Testis (tissue), 3 donors: ENCODE measurements around the gene ARFIP1. TPM values are rescaled to one million over a fixed set of nuclear protein-coding genes. Genes with fewer than 3 reads are reported as not detected.

Experiments used
- DNase-seq: peaks from one replicate; pipeline ENCODE4 v3.0.0-alpha.2; 2019
- H3K27ac ChIP-seq, 2 donors: fragments of 200-600 bp; sonication (generic); one replicate each; pipeline ENCODE4 v1.5.1; 2019
- H3K27me3 ChIP-seq: fragments of 200-600 bp; sonication (generic); one replicate; pipeline ENCODE4 v1.5.1; 2019
- H3K36me3 ChIP-seq: fragments of 200-600 bp; sonication (generic); one replicate; pipeline ENCODE4 v1.5.1; 2017; ENCODE audit warnings: low read depth; ENCODE audit errors: missing control alignments
- H3K4me1 ChIP-seq: fragments of 200-600 bp; sonication (generic); one replicate; pipeline ENCODE4 v1.5.1; 2019
- H3K4me3 ChIP-seq, 2 donors: fragments of 200-600 bp; sonication (generic); one replicate each; pipeline ENCODE4 v1.5.1; 2017 to 2019
- H3K9me3 ChIP-seq: fragments of 200-600 bp; sonication (generic); one replicate; pipeline ENCODE4 v1.5.1; 2017
- POLR2A ChIP-seq: fragments of 450-650 bp; IDR thresholded peaks from one replicate; pipeline ENCODE4 v1.6.1; 2017; ENCODE audit warnings: antibody characterized with exemption, mild to moderate bottlenecking, moderate library complexity
- WGBS, 2 donors: methylation state at CpG; one replicate each; pipeline ENCODE4 v1.1.5; 2018; 5-methylcytosine and 5-hydroxymethylcytosine counted together
- intact Hi-C: fragments of 100-400 bp; cut with DNase I; formaldehyde crosslinking; loops from one replicate; pipeline ENCODE4 v1.15.1; 2023; ENCODE audit warnings: low total_unique reads
- polyA plus RNA-seq: library from polyadenylated mRNA; stranded (reverse); fragments of 350-450 nt; fragmentation: Illumina TruSeq; extraction: RNeasy Lipid Tissue Mini Kit (QIAGEN cat#74804); gene quantifications from one replicate; pipeline ENCODE4 v1.2.3, GENCODE V29; 2014; ENCODE audit warnings: low read depth, low replicate concordance; ENCODE audit not compliant: insufficient read depth
- total RNA-seq, 2 donors: library from RNA; depleted of rRNA; stranded (reverse); fragments of >200 nt; gene quantifications; one replicate each; pipeline ENCODE4 v1.2.3, GENCODE V29; 2016
- TF ChIP-seq, protein P1 (sequence below), 3 experiments: fragments of 450-650 bp in 2 of 3; fragments of 200-600 bp in 1 of 3; sonication (generic) in 1 of 3; IDR thresholded peaks; one replicate each; pipeline ENCODE4 v1.5.1; 2016 to 2019; ENCODE audit warnings: antibody characterized with exemption in 3 of 3, mild to moderate bottlenecking in 2 of 3, moderate library complexity in 1 of 3

The ARFIP1 gene
- total and polyA plus RNA-seq, 3 donors from 2014 or later, result 22.3 to 37.0 (median 31.7) TPM

DNA sequence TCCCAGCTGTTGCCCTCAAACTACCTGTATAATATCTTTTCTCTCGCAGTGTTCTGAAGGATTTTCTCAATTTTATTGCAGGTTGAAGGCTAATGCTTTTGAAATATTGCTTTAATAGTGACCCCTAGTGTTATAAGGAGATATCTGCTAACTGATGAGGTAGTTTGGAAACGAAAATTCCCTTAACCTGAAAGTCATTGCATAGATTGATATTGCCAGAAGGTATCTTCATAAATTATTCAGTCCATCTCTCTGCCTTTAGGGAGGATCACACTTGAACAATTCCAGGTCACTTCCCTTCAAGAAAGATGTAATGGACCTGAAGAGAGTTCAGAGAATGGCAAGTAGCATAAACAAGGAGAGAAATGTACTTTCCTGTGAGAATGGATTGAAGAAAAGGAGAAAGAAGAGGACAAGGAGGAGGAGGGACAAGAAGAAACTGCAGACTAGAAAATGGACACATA, 44.3 kb upstream of the ARFIP1 start:
- H3K4me1 ChIP-seq, result no peaks in the 10 kb centered on the region
- intact Hi-C loops, result no loop called here
- H3K36me3 ChIP-seq, result no peaks in the 10 kb centered on the region
- H3K27ac ChIP-seq, result no peak overlapping the region
- TF ChIP-seq, protein P1, sequence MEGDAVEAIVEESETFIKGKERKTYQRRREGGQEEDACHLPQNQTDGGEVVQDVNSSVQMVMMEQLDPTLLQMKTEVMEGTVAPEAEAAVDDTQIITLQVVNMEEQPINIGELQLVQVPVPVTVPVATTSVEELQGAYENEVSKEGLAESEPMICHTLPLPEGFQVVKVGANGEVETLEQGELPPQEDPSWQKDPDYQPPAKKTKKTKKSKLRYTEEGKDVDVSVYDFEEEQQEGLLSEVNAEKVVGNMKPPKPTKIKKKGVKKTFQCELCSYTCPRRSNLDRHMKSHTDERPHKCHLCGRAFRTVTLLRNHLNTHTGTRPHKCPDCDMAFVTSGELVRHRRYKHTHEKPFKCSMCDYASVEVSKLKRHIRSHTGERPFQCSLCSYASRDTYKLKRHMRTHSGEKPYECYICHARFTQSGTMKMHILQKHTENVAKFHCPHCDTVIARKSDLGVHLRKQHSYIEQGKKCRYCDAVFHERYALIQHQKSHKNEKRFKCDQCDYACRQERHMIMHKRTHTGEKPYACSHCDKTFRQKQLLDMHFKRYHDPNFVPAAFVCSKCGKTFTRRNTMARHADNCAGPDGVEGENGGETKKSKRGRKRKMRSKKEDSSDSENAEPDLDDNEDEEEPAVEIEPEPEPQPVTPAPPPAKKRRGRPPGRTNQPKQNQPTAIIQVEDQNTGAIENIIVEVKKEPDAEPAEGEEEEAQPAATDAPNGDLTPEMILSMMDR (IDR thresholded peaks at IDR 0.05), result peak in 2 of 3 experiments; percentile 23 to 36
- TF ChIP-seq POLR2A, result no peak
- DNase-seq, result no peak
- no peaks in the 10 kb centered on the region for H3K9me3 ChIP-seq
- H3K4me3 ChIP-seq, result no peak overlapping the region
- no peaks in the 10 kb centered on the region for H3K27me3 ChIP-seq
- 27 to 28% methylated on average over 2 of the region's 2 CpGs for WGBS, 2 donors

DNA sequence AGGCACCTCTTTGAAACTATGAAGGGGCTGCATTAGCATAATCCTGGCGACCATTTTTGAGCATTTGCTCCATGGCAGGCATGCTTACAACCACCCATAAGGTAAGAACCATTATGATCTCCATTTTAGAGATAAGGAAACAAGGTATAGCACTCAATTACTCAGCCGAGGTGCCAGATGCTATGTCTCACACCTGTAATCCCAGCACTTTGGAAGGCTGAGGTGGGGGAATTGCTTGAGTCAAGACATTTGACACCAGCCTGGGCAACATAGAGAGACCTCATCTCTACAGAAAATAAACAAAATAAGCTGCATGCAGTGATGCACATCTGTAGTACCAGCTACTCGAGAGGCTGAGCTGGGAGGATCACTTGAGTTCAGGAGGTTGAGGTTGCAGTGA, 43.8 kb upstream of the ARFIP1 start:
- TF ChIP-seq, protein P1 (IDR thresholded peaks at IDR 0.05), result no peak
- TF ChIP-seq POLR2A, result no peak
- WGBS, 2 donors, result 65 to 70% methylated on average over 3 of the region's 3 CpGs
- H3K4me3 ChIP-seq, result no peak overlapping the region
- H3K27ac ChIP-seq, result no peak overlapping the region
- DNase-seq, result no peak
- H3K36me3 ChIP-seq, result no peaks in the 10 kb centered on the region
- no peaks in the 10 kb centered on the region for H3K4me1 ChIP-seq
- H3K27me3 ChIP-seq, result no peaks in the 10 kb centered on the region
- intact Hi-C loops, result no loop called here
- H3K9me3 ChIP-seq, result no peaks in the 10 kb centered on the region

DNA sequence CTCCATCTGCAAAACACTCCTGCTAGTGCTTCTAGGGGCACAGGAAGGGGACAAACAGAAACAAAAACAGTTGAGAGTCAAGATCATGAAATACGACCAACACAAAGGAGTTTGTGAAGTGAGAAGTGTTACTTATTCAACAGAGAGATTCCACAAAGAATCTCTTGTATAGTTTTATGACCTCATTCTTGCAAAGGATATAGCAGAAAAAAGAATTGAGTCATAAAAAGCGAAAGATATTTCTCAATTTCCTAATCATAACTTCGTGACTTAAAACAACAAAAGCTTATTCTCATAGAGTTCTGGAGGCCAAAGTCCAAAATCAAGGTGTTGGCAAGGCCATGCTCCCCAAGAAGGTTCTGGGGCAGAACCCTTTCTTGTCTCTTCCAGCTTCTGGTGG, 40.9 kb upstream of the ARFIP1 start:
- TF ChIP-seq POLR2A, result no peak
- TF ChIP-seq, protein P1 (IDR thresholded peaks at IDR 0.05), result no peak
- DNase-seq, result no peak
- intact Hi-C loops, result no loop called here
- no peaks in the 10 kb centered on the region for H3K9me3 ChIP-seq
- 53 to 70% methylated on average over 3 of the region's 3 CpGs for WGBS, 2 donors
- no peaks in the 10 kb centered on the region for H3K4me1 ChIP-seq
- no peaks in the 10 kb centered on the region for H3K27me3 ChIP-seq
- H3K36me3 ChIP-seq, result no peaks in the 10 kb centered on the region
- H3K27ac ChIP-seq, result no peak overlapping the region
- H3K4me3 ChIP-seq, result no peak overlapping the region

- Histone ChIP-seq H3K4me3 (no peak overlapping the region), H3K27ac (no peak overlapping the region), H3K4me1 (no peaks in the 10 kb centered on the region), H3K36me3 (no peaks in the 10 kb centered on the region), H3K27me3 (no peaks in the 10 kb centered on the region), H3K9me3 (no peaks in the 10 kb centered on the region)
- intact Hi-C loops, result no loop called here
- no peak for DNase-seq
- 20 to 59% methylated on average over 2 of the region's 2 CpGs for WGBS, 2 donors
- TF ChIP-seq, protein P1 (IDR thresholded peaks at IDR 0.05), result no peak
- no peak for TF ChIP-seq POLR2A
Observed at GRCh38 chr4:152747444-152747843, 32.3 kb upstream of the ARFIP1 start.

GRCh38 chr4:152748619-152749018, 31.1 kb upstream of the ARFIP1 start:
- intact Hi-C loops, result no loop called here
- H3K27me3 ChIP-seq, result no peaks in the 10 kb centered on the region
- H3K27ac ChIP-seq, result no peak overlapping the region
- no peak overlapping the region for H3K4me3 ChIP-seq
- DNase-seq, result no peak
- H3K36me3 ChIP-seq, result no peaks in the 10 kb centered on the region
- H3K9me3 ChIP-seq, result no peaks in the 10 kb centered on the region
- TF ChIP-seq POLR2A, result no peak
- TF ChIP-seq, protein P1 (IDR thresholded peaks at IDR 0.05), result no peak
- WGBS, 2 donors, result 96 to 100% methylated on average over 2 to 9 of the region's 9 CpGs
- no peaks in the 10 kb centered on the region for H3K4me1 ChIP-seq
